Stimulated activated CD4-positive, alpha-beta T cell treated with anti-CD3 and anti-CD28 coated beads, Interleukin-1b, Interleukin-23, amount 100 ng/mL, for 24 hours (primary cell): ENCODE results near the gene SPATA31A3.
"Not testable (repeated sequence)": the region's sequence is repeated elsewhere in the genome, so short reads cannot be mapped to it uniquely, and the experiment has no call there.

Experiments
- DNase-seq, 4 experiments: peaks; one replicate each; pipeline ENCODE4 v3.0.0-alpha.2; 2020; ENCODE audit warnings: low read depth in 4 of 4, low spot score in 1 of 4

The SPATA31A3 gene

DNA sequence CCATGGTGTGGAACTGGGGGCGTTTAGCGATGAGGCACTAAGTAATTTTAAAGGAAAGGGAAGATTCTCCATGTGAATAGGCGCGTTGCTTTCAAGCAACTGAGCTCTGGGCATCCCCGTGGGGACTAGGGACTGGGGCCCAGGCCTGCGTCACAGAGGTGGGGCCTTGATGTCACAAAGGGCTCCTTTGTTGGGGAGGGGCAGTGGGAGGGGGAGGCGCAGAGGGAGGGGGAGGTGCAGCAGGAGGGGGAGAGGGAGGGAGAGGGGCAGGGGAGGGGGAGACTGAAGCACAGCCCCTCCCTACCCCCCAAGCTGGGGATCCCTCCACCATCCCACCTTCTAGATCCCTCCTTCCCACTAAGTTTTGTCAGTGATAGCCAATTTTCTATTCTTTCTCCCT is at the start of gene SPATA31A3:
Gene SPATA31A3, minus strand, starts transcription at position 101 of the 400 bp plus-strand sequence. Its CDS starts 29 bp downstream, at position 72.
- DNase-seq = not testable (repeated sequence)

DNA sequence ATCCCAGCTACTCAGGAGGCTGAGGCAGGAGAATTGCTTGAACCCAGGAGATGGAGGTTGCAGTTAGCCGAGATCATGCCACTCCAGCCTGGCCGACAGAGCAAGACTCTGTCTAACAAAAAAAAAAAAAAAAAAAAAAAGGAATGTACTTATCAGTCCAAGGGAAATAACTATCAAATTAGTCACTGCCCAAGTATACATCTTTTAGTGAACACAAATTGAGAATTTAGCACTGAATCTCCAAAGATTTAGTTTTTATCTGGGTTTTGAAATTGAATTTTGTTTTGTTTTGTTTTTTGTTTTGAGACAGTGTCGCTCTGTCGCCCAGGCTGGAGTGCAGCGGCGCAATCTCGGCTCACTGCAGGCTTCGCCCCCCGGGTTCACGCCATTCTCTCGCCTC is 39.8 kb downstream of the SPATA31A3 start:
- DNase-seq = not testable (repeated sequence)

DNA sequence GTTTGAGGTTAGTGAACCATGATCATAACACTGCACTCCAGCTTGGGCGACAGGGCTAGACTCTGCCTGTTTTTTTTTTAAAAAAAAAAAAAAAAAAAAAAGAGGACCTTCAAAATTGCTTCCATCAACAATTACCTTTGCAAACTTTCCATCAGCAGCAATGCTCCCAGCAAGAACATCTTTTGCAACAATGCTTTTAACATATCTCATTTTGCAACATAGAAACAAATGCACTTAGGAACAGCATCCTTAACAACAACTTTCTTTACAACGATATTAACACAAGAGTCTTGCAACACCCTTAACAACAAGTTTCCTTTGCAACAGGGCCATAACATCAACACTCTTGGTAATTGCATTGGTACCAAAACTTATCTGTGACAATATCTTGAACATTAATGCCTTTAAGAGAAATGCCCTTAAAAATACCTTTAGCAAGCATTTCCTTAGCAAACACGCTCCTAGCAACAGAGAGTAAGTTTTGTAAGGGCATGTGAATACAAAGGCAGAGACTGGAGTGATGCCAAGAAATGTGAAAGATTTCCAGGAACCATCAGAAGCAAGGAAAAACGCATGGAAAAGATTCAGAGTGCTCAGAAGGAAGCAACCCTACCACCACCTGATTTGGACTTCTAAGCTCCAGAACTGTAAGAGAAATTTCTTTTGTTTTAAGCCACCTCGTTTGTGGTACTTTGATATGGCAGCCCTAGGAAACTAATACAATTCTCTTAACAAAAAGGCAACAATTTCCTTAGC is 49.8 kb downstream of the SPATA31A3 start:
- not testable (repeated sequence) for DNase-seq

DNA sequence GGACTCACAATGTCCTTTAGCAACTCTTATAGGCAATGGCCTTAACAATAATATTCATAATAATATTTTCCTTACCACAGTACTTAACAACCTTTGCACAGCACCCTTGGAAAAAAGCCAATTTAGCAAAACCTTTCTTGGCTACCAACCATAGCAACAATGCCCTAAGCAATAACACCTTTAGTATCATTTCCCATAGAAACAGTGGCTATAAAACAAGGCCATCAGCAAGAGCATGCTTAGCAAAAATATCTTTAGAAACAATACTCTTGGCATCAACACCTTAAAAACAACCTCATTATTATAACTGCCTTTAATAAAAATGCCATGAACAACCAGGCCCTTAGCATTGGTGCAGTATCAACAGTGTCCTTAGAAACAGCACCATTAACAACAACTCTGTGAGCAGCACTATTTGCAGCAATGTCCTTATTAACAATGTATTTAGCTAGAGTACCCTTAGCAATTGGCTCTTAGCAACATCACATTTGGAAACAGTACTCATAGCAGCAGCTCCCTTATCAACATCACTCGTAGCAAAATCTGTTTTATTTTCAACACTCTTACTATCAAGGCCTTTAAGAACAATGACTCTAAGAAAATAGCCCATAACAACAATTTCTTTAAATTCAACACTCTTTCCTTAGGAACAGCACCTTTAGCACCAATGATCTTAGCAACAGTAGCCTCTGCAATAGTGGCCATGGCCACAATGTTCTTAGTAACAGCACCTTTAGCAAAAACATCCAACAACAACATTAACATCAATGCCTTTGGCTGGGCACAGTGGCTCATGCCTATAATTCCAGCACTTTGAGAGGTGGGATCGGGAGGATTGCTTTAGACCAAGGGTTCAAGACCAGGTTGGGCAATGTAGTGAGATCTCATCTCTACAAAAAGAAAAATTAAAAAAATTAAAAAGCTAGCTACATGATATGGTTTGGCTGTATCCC is 52.2 kb downstream of the SPATA31A3 start:
- not testable (repeated sequence) for DNase-seq

DNA sequence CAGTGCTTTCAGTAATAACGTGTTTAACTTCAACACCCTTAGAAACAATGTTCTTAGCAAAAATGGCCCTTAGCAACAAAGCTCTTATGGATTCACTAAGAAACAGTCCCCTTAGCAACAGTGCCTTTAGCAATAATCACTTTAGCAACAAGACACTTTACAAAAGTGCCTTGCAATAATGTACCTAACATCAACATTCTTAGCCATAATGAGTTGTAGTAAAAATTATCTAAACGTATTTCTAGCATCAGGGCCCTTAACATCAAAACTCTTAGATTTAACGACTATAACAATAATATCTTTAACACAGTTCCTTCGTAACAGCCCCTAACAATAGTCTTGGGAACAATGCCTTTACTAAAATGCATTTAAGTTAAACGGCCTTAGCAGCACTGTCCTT is 54.0 kb downstream of the SPATA31A3 start:
- not testable (repeated sequence) for DNase-seq

DNA sequence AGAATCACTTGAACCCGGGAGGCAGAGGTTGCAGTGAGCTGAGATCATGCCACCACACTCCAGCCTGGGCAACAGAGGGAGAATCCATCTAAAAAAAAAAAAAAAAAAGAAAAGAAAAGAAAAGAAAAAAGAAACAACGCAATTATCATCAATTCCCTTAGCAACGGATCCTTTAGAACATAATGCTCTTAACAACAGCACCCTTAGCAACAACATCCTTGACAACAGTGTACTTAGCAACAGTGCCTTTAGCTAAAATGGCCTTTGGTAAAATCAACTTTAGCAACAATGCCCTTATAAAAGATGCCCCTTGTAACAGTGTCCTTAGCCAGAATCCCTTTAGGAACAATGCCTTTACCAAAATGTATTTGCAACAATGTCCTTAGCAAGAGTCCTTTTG is 54.7 kb downstream of the SPATA31A3 start:
- not testable (repeated sequence) for DNase-seq
